Measurements from ENCODE around the gene TGFBI. TPM values are rescaled to one million over a fixed set of nuclear protein-coding genes. Genes with fewer than 3 reads are reported as not detected.

TGFBI gene
- total and polyA plus RNA-seq, 5 experiments from 2014 or later: 0.34 to 11.7 (median 6.0) TPM; not detected in 1

- POLR2A ChIA-PET: no interaction called here
- H3K9me3 Mint-ChIP-seq: no peaks in the 10 kb centered on the region
- H3K4me1 Mint-ChIP-seq: peaks cover 3 to 14% (median 9%) of the 10 kb centered on the region in 4 donors
- H3K36me3 Mint-ChIP-seq: no peaks in the 10 kb centered on the region
- H3K27ac Mint-ChIP-seq: no peak overlapping the region
- ATAC-seq (no peak), DNase-seq (no peak)
- no peak overlapping the region for H3K4me3 Mint-ChIP-seq
- peaks cover 7 to 22% (median 15%) of the 10 kb centered on the region in 5 donors for H3K27me3 Mint-ChIP-seq
Observed at GRCh38 chr5:136084698-136085097, 55.9 kb downstream of the TGFBI start.

DNA sequence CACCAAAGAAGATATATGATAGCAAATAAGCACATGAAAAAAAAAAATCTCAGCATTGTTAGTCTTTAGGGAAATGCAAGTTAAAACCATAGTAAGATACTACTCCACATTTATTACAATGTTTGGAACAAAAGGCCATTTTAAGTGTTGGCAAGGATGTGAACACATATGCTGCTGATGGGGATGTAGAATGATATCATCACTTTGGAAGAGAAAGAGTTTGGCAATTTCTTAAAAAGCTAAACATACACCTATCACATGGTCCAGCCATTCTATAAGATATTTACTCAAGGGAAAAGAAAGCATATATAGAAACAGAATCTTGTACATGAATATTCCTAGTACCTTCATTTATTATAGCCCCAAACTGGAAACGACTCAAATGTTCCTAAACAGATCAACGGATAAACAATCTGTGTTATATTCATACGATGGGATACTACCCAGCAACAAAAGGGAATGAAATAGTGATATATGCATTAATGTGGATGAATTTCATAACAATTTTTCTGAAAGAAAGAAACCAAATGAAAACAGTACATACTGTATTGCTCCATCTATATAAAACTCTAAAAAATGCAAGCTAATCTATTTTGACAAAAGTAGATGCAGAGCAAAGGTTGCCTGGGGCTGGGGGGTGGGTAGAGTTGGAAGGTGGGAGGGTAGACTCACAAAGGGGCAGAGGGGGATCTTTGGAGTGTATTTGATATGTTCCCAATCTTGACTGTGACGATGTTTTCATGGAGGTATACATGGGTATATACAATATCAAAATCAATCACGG is 58.2 kb downstream of the TGFBI start:
- Mint-ChIP-seq H3K4me3 (no peak overlapping the region), H3K27ac (no peak overlapping the region), H3K9me3 (no peaks in the 10 kb centered on the region), H3K4me1 (no peaks in the 10 kb centered on the region), H3K27me3 (peaks cover 0 to 12% (median 0%) of the 10 kb centered on the region in 5 donors), H3K36me3 (no peaks in the 10 kb centered on the region)
- POLR2A ChIA-PET: no interaction called here
- no peak for ATAC-seq
- DNase-seq: no peak

DNA sequence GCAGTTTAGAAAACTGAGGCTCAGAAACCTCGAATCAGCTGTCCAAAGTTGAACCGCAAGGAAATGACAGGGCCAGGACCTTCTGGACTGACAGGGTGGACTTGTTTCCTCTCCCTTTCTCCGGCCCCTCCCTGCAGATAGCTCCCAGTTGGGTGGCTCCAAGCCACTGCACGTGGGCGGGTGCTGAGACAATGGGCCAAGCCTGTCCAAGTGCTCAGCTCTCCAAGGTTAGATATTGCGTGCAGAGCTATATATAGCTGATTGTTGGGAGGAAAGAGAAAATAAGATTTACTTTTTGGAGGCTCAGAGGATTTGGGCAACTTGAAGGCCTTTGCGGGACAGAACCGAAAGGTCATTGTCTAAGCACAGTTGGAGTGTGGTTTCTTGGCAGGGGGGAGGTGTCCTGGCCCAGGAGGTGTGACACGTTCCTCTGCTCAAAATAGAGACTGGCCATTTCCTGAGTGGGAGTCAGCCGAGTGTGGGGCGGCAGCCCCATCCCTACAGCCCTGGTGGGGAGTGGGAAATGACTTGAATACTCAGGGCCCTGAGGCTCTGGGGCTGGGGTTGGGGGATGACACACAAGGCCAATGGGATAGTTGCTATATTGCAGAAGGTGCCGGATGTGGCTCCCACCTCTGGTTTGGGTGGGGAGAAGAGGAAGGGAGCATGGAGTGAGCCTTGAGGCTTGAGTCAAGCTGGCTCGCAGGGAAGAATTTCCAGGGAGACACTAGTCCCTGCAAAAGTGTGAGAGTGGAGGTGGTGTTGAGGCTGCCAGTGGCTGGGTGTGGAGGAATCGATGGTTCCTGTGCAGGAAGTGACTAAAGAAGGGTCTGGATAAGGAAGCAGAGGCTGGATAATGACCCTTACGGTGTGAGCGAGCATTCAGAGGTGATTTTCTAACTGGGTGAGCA is 59.4 kb downstream of the TGFBI start:
- Mint-ChIP-seq H3K36me3 (no peaks in the 10 kb centered on the region), H3K27ac (no peak overlapping the region), H3K4me1 (no peaks in the 10 kb centered on the region), H3K27me3 (peaks cover 0 to 12% (median 3%) of the 10 kb centered on the region in 5 donors), H3K4me3 (no peak overlapping the region), H3K9me3 (no peaks in the 10 kb centered on the region)
- ATAC-seq (no peak), DNase-seq (no peak)
- POLR2A ChIA-PET: no interaction called here

DNA sequence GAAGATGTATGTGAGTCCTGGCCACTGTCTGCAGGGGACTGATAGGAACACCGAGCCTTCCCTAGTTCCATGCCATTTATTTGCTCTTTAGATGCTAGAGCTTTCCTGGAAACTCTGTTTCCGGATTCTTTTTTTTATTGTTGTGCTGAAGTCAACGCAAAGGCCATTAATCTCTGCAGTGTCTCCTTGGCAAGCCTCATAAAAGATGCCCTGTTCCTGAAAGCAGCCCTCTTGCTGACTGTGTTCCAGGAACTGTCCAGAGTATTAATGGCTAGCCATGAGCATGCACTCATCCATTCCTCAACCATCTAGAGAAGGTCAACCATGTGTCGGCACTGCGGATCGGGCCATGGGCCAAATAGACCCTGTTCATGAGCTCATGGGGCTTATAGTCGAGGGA is 61.0 kb downstream of the TGFBI start:
- Mint-ChIP-seq H3K27ac (no peak overlapping the region), H3K4me1 (no peaks in the 10 kb centered on the region), H3K9me3 (no peaks in the 10 kb centered on the region), H3K27me3 (peaks cover 5 to 12% (median 9%) of the 10 kb centered on the region in 5 donors), H3K4me3 (no peak overlapping the region), H3K36me3 (no peaks in the 10 kb centered on the region)
- no peak for ATAC-seq
- POLR2A ChIA-PET: no interaction called here
- no peak for DNase-seq

DNA sequence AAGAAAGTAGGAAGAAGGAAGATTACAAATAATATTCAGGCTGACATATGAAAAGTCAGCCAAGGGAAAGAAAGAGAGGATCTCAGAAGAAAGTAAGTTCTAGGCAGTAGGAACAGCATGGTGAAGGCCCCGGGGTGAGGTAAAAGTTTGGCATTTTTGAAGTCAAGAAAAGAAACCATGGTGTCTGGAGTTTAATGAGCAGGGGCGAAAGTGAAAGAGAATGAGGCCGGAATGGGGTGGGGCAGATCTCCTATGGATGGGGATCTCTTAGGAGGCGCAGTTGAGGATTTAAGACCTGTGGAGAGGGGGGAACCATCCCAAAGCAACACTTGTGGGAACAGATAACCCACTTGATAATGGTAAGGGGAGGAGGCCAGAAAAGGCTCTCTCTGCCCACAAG is 61.5 kb downstream of the TGFBI start:
- Mint-ChIP-seq H3K4me1 (no peaks in the 10 kb centered on the region), H3K27ac (no peak overlapping the region), H3K4me3 (no peak overlapping the region), H3K27me3 (peaks cover 7 to 12% (median 11%) of the 10 kb centered on the region in 5 donors), H3K36me3 (no peaks in the 10 kb centered on the region), H3K9me3 (no peaks in the 10 kb centered on the region)
- POLR2A ChIA-PET: no interaction called here
- DNase-seq (no peak), ATAC-seq (no peak)

DNA sequence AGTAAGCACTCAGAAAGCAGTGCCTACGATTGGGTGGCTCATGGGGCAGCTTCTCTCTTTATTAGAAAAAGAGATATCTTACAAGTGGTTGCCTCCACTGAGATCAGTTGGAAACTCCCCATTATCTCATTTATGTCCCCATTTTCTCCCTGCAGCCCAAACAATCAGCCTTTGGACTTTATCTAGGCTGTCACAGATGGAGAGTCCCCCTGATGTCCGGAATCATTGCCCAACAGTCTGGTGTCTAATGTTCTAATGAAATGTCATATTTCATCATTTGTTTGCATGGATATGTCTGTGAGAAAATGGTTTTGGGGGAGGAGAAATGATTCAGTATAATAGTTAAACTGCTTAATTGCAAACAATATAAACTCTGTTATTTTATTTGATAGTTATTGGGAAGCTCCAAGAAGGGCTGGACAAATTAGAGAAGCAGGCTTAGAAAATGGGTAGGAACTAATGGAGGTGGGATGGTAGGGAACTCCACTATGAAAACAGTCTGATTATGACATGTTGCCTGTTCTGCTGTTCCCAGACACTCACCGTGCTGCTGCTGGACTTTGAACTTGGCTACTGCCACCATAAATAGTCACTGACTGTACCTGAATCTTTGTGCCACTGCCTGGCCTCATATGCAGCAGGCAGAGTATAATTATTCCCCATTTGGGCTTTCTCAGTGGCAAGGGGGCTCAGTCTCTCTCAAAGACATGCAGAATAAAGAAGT is 65.6 kb downstream of the TGFBI start:
- H3K36me3 Mint-ChIP-seq: no peaks in the 10 kb centered on the region
- DNase-seq (no peak), ATAC-seq (no peak)
- H3K4me1 Mint-ChIP-seq: no peaks in the 10 kb centered on the region
- peaks cover 11 to 28% (median 12%) of the 10 kb centered on the region in 5 donors for H3K27me3 Mint-ChIP-seq
- H3K4me3 Mint-ChIP-seq: no peak overlapping the region
- no peak overlapping the region for H3K27ac Mint-ChIP-seq
- no peaks in the 10 kb centered on the region for H3K9me3 Mint-ChIP-seq
- POLR2A ChIA-PET: no interaction called here

DNA sequence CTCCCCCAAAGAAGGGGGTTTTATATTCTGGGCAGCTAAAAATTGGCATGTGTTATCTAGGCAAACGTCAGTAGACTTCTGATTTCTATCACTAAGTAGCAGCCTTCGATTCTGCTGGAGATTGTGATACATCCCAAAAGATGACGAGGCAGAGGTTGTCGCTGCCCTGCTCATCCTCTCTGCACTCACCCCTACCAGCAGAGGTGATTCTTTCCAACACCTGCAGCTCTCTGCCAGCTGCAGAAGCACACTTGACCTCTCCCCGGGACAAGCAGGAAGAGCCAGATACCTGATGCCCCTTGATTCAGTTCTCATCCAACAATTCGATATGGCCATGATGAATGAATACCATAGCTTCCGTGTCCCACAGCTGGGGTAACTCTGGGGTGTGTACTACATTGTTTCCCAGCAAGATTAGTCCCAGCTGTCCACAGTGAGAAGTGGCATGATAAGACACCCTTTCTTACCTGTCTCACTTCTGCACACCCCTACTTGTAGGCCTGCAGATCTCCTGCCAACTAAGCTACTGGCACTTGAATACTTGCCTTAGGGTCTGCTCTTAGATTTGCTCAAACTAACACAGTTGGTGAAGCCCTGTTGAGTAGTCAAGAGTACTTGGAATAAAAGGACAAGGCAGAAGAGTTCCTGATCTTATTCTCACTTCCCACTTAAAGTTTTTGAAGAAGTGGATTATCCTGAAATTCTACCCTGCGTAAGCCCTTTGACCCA is 66.3 kb downstream of the TGFBI start:
- Mint-ChIP-seq H3K27ac (no peak overlapping the region), H3K4me1 (no peaks in the 10 kb centered on the region), H3K9me3 (no peaks in the 10 kb centered on the region), H3K27me3 (peaks cover 11 to 28% (median 12%) of the 10 kb centered on the region in 5 donors), H3K36me3 (no peaks in the 10 kb centered on the region), H3K4me3 (no peak overlapping the region)
- ATAC-seq (no peak), DNase-seq (no peak)
- POLR2A ChIA-PET: no interaction called here

- H3K4me3 Mint-ChIP-seq: no peak overlapping the region
- peaks cover 8 to 28% (median 12%) of the 10 kb centered on the region in 5 donors for H3K27me3 Mint-ChIP-seq
- no peak for ATAC-seq
- no peaks in the 10 kb centered on the region for H3K9me3 Mint-ChIP-seq
- H3K36me3 Mint-ChIP-seq: no peaks in the 10 kb centered on the region
- no peaks in the 10 kb centered on the region for H3K4me1 Mint-ChIP-seq
- H3K27ac Mint-ChIP-seq: no peak overlapping the region
- no peak for DNase-seq
- POLR2A ChIA-PET: no interaction called here
Observed at GRCh38 chr5:136098176-136098575, 69.4 kb downstream of the TGFBI start.

GRCh38 chr5:136099870-136100269 is 71.1 kb downstream of the TGFBI start:
- Mint-ChIP-seq H3K4me3 (no peak overlapping the region), H3K36me3 (no peaks in the 10 kb centered on the region), H3K27me3 (peaks cover 4 to 17% (median 10%) of the 10 kb centered on the region in 5 donors), H3K4me1 (no peaks in the 10 kb centered on the region), H3K27ac (no peak overlapping the region), H3K9me3 (no peaks in the 10 kb centered on the region)
- ATAC-seq: no peak
- DNase-seq: no peak
- POLR2A ChIA-PET: no interaction called here

DNA sequence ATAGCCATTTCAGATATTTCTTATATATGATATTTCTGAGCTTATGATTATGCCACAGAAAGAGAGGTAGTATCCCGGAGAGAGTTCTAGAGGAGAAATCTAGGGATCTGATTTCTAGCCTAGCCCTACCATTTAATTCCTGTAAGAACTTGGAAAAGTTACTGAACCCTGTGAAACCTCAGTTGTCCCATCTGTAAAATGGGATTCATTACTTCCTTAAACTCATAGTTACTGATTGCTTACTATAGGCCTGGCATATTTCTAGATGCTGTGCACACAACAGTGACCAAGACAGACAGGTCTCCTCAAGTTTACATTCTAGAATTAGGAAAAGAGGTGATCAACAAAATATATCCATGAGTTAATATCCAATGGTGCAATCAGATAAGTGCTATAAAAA is 73.1 kb downstream of the TGFBI start:
- no peaks in the 10 kb centered on the region for H3K9me3 Mint-ChIP-seq
- H3K4me1 Mint-ChIP-seq: no peaks in the 10 kb centered on the region
- no peak for ATAC-seq
- no peak overlapping the region for H3K4me3 Mint-ChIP-seq
- POLR2A ChIA-PET: no interaction called here
- peaks cover 2 to 17% (median 7%) of the 10 kb centered on the region in 5 donors for H3K27me3 Mint-ChIP-seq
- no peak overlapping the region for H3K27ac Mint-ChIP-seq
- H3K36me3 Mint-ChIP-seq: no peaks in the 10 kb centered on the region
- DNase-seq: no peak

- Mint-ChIP-seq H3K4me3 (no peak overlapping the region), H3K4me1 (no peaks in the 10 kb centered on the region), H3K27me3 (peaks cover 0 to 7% (median 4%) of the 10 kb centered on the region in 5 donors), H3K27ac (no peak overlapping the region), H3K36me3 (no peaks in the 10 kb centered on the region), H3K9me3 (no peaks in the 10 kb centered on the region)
- ATAC-seq: no peak
- POLR2A ChIA-PET: no interaction called here
- DNase-seq: no peak
Observed at GRCh38 chr5:136103118-136103517, 74.3 kb downstream of the TGFBI start.

GRCh38 chr5:136104306-136104965 is 75.6 kb downstream of the TGFBI start:
- no peak overlapping the region for H3K4me3 Mint-ChIP-seq

More at GRCh38 chr5:136104306-136104965, 75.6 kb downstream of the TGFBI start:
- H3K36me3 Mint-ChIP-seq: no peaks in the 10 kb centered on the region
- peaks cover 0 to 6% (median 0%) of the 10 kb centered on the region in 5 donors for H3K27me3 Mint-ChIP-seq
- H3K4me1 Mint-ChIP-seq: no peaks in the 10 kb centered on the region
- no peak for ATAC-seq
- POLR2A ChIA-PET: no interaction called here
- no peaks in the 10 kb centered on the region for H3K9me3 Mint-ChIP-seq
- no peak for DNase-seq
- H3K27ac Mint-ChIP-seq: no peak overlapping the region

All from naive thymus-derived CD8-positive, alpha-beta T cell (primary cell).